Naive B cell (primary cell): ENCODE data around the gene TARBP1. TPM values are rescaled to one million over a fixed set of nuclear protein-coding genes. Genes with fewer than 3 reads are reported as not detected.
A peak's percentile ranks its signal among the peaks of the same experiment; 100 is the strongest.

ENCODE experiments used
- ATAC-seq, 2 donors: fragments of 150-1000 bp; cut with Tn5 transposase; 2 replicates each; pipeline ENCODE4 v1.10.0; 2021; ENCODE audit warnings: low read depth in 2 of 2, mild to moderate bottlenecking in 2 of 2, moderate library complexity in 2 of 2
- DNase-seq: peaks from one replicate; pipeline ENCODE4 v3.0.0; 2022
- H3K27ac Mint-ChIP-seq, 6 donors: one replicate each; pipeline ENCODE4 v1.8.0; 2020 to 2022; ENCODE audit warnings: mild to moderate bottlenecking in 6 of 6, mixed read lengths in 6 of 6, moderate library complexity in 5 of 6, inconsistent platforms in 2 of 6
- H3K27me3 Mint-ChIP-seq, 3 donors: one replicate each; pipeline ENCODE4 v1.8.0; 2021 to 2022; ENCODE audit warnings: mixed read lengths in 3 of 3, mild to moderate bottlenecking in 1 of 3
- H3K36me3 Mint-ChIP-seq, 2 donors: one replicate each; pipeline ENCODE4 v1.8.0; 2020 to 2022; ENCODE audit warnings: mixed read lengths in 2 of 2, inconsistent platforms in 1 of 2, mild to moderate bottlenecking in 1 of 2
- H3K4me1 Mint-ChIP-seq, 3 donors: one replicate each; pipeline ENCODE4 v1.8.0; 2020 to 2022; ENCODE audit warnings: mixed read lengths in 3 of 3, inconsistent platforms in 1 of 3, mild to moderate bottlenecking in 1 of 3, moderate library complexity in 1 of 3
- H3K4me3 Mint-ChIP-seq, 8 donors: one replicate each; pipeline ENCODE4 v1.8.0; 2020 to 2022; ENCODE audit warnings: mild to moderate bottlenecking in 8 of 8, mixed read lengths in 8 of 8, moderate library complexity in 8 of 8, inconsistent platforms in 2 of 8
- H3K9me3 Mint-ChIP-seq, 7 donors: one replicate each; pipeline ENCODE4 v1.8.0; 2020 to 2022; ENCODE audit warnings: mixed read lengths in 7 of 7, mild to moderate bottlenecking in 5 of 7, inconsistent platforms in 2 of 7, moderate library complexity in 1 of 7
- polyA plus RNA-seq, 6 donors: library from polyadenylated mRNA; unstranded; fragments of 300-500 nt; fragmentation: Illumina TruSeq; gene quantifications; one replicate each; pipeline ENCODE4 v1.2.3, GENCODE V29; 2021; ENCODE audit warnings: low read depth in 6 of 6

The TARBP1 gene
- polyA plus RNA-seq, 6 donors from 2014 or later, result 5.3 to 8.0 (median 6.3) TPM

- peaks cover 17 to 30% (median 28%) of the 10 kb centered on the region in 3 donors for H3K4me1 Mint-ChIP-seq
- H3K36me3 Mint-ChIP-seq, result no peaks in the 10 kb centered on the region
- H3K4me3 Mint-ChIP-seq, result no peak overlapping the region
- DNase-seq, result no peak
- H3K27ac Mint-ChIP-seq, result no peak overlapping the region
- peaks cover 0 to 13% (median 10%) of the 10 kb centered on the region in 3 donors for H3K27me3 Mint-ChIP-seq
- ATAC-seq, result peak in 1 of 2 donors; percentile 46
- no peaks in the 10 kb centered on the region for H3K9me3 Mint-ChIP-seq
Observed at GRCh38 chr1:234486858-234487840, 8.2 kb upstream of the TARBP1 start.

GRCh38 chr1:234484991-234485739, 6.2 kb upstream of the TARBP1 start:
- H3K4me3 Mint-ChIP-seq, result no peak overlapping the region
- peaks cover 0 to 18% (median 13%) of the 10 kb centered on the region in 3 donors for H3K27me3 Mint-ChIP-seq
- H3K9me3 Mint-ChIP-seq, result no peaks in the 10 kb centered on the region
- H3K4me1 Mint-ChIP-seq, result peaks cover 17 to 30% (median 26%) of the 10 kb centered on the region in 3 donors
- no peak for DNase-seq
- no peak for ATAC-seq
- H3K27ac Mint-ChIP-seq, result no peak overlapping the region
- no peaks in the 10 kb centered on the region for H3K36me3 Mint-ChIP-seq

GRCh38 chr1:234484218-234484617, 5.2 kb upstream of the TARBP1 start:
- no peak overlapping the region for H3K27ac Mint-ChIP-seq
- peaks cover 0 to 18% (median 13%) of the 10 kb centered on the region in 3 donors for H3K27me3 Mint-ChIP-seq
- no peak for DNase-seq
- peaks cover 16 to 28% (median 27%) of the 10 kb centered on the region in 3 donors for H3K4me1 Mint-ChIP-seq
- H3K9me3 Mint-ChIP-seq, result no peaks in the 10 kb centered on the region
- H3K36me3 Mint-ChIP-seq, result no peaks in the 10 kb centered on the region
- H3K4me3 Mint-ChIP-seq, result no peak overlapping the region
- no peak for ATAC-seq

GRCh38 chr1:234481771-234482170, 2.8 kb upstream of the TARBP1 start:
- H3K27ac Mint-ChIP-seq, result peak overlapping the region in 1 of 6 donors; percentile 66
- H3K27me3 Mint-ChIP-seq, result peaks cover 0 to 18% (median 13%) of the 10 kb centered on the region in 3 donors
- no peak for ATAC-seq
- H3K9me3 Mint-ChIP-seq, result no peaks in the 10 kb centered on the region
- DNase-seq, result no peak
- peak overlapping the region in 1 of 8 donors; percentile 80 for H3K4me3 Mint-ChIP-seq
- H3K36me3 Mint-ChIP-seq, result no peaks in the 10 kb centered on the region
- peaks cover 5 to 18% (median 9%) of the 10 kb centered on the region in 3 donors for H3K4me1 Mint-ChIP-seq

- peaks cover 0 to 6% (median 3%) of the 10 kb centered on the region in 7 donors for H3K9me3 Mint-ChIP-seq
- peaks cover 19 to 36% (median 19%) of the 10 kb centered on the region in 3 donors for H3K4me1 Mint-ChIP-seq
- peaks cover 0 to 7% of the 10 kb centered on the region in 2 donors for H3K36me3 Mint-ChIP-seq
- peak overlapping the region in 1 of 6 donors; percentile 62 for H3K27ac Mint-ChIP-seq
- DNase-seq (no peak), ATAC-seq (no peak)
- peak overlapping the region in 6 of 8 donors; percentile 74 to 88 (median 76) for H3K4me3 Mint-ChIP-seq
- peaks cover 0 to 18% (median 13%) of the 10 kb centered on the region in 3 donors for H3K27me3 Mint-ChIP-seq
Observed at GRCh38 chr1:234479866-234480265, 887 bp upstream of the TARBP1 start.

- Mint-ChIP-seq H3K27ac (peak overlapping the region in 4 of 6 donors; percentile 63 to 86 (median 79)), H3K27me3 (peaks cover 0 to 18% (median 13%) of the 10 kb centered on the region in 3 donors), H3K36me3 (peaks cover 0 to 7% of the 10 kb centered on the region in 2 donors), H3K4me3 (peak overlapping the region; percentile 76 to 89 (median 78)), H3K4me1 (peaks cover 25 to 40% (median 25%) of the 10 kb centered on the region in 3 donors), H3K9me3 (peaks cover 0 to 6% (median 3%) of the 10 kb centered on the region in 7 donors)
- ATAC-seq (no peak), DNase-seq (no peak)
Observed at GRCh38 chr1:234479310-234479559, 256 bp upstream of the TARBP1 start.

- Mint-ChIP-seq H3K4me3 (peak overlapping the region; percentile 78 to 92 (median 87)), H3K4me1 (peaks cover 32 to 47% (median 34%) of the 10 kb centered on the region in 3 donors), H3K9me3 (peaks cover 0 to 6% (median 3%) of the 10 kb centered on the region in 7 donors), H3K36me3 (peaks cover 0 to 7% of the 10 kb centered on the region in 2 donors), H3K27ac (peak overlapping the region in 4 of 6 donors; percentile 79 to 87 (median 84)), H3K27me3 (peaks cover 0 to 16% (median 12%) of the 10 kb centered on the region in 3 donors)
- ATAC-seq, result peak; percentile 67 to 71
- peak; percentile 69 for DNase-seq
Observed at GRCh38 chr1:234478152-234478480, 863 bp downstream of the TARBP1 start.

- Mint-ChIP-seq H3K27me3 (peaks cover 0 to 10% (median 7%) of the 10 kb centered on the region in 3 donors), H3K4me3 (peak overlapping the region; percentile 78 to 92 (median 87)), H3K9me3 (peaks cover 0 to 6% (median 3%) of the 10 kb centered on the region in 7 donors), H3K4me1 (peaks cover 36 to 52% (median 38%) of the 10 kb centered on the region in 3 donors), H3K27ac (peak overlapping the region in 5 of 6 donors; percentile 70 to 87 (median 82)), H3K36me3 (peaks cover 0 to 7% of the 10 kb centered on the region in 2 donors)
- DNase-seq (no peak), ATAC-seq (no peak)
Observed at GRCh38 chr1:234477386-234478151, 1.4 kb downstream of the TARBP1 start.

GRCh38 chr1:234476172-234476571, 2.8 kb downstream of the TARBP1 start:
- Mint-ChIP-seq H3K27me3 (no peaks in the 10 kb centered on the region), H3K27ac (peak overlapping the region in 3 of 6 donors; percentile 4 to 85 (median 73)), H3K9me3 (peaks cover 0 to 6% (median 3%) of the 10 kb centered on the region in 7 donors), H3K4me1 (peaks cover 36 to 54% (median 38%) of the 10 kb centered on the region in 3 donors), H3K4me3 (peak overlapping the region; percentile 64 to 87 (median 80)), H3K36me3 (peaks cover 0 to 7% of the 10 kb centered on the region in 2 donors)
- peak; percentile 29 for DNase-seq
- no peak for ATAC-seq

GRCh38 chr1:234475167-234475793, 3.7 kb downstream of the TARBP1 start:
- no peak for DNase-seq
- ATAC-seq, result no peak
- H3K27me3 Mint-ChIP-seq, result no peaks in the 10 kb centered on the region
- H3K9me3 Mint-ChIP-seq, result peaks cover 0 to 6% (median 3%) of the 10 kb centered on the region in 7 donors
- peaks cover 36 to 54% (median 38%) of the 10 kb centered on the region in 3 donors for H3K4me1 Mint-ChIP-seq
- H3K36me3 Mint-ChIP-seq, result peaks cover under 1 to 7% of the 10 kb centered on the region in 2 donors
- H3K4me3 Mint-ChIP-seq, result peak overlapping the region in 2 of 8 donors; percentile 5 to 54
- peak overlapping the region in 1 of 6 donors; percentile 28 for H3K27ac Mint-ChIP-seq

- Mint-ChIP-seq H3K4me1 (peaks cover 34 to 50% (median 37%) of the 10 kb centered on the region in 3 donors), H3K27me3 (no peaks in the 10 kb centered on the region), H3K36me3 (peaks cover 4 to 7% of the 10 kb centered on the region in 2 donors), H3K4me3 (peak overlapping the region in 2 of 8 donors; percentile 47 to 60), H3K9me3 (peaks cover 0 to 6% (median 3%) of the 10 kb centered on the region in 7 donors), H3K27ac (no peak overlapping the region)
- DNase-seq (no peak), ATAC-seq (no peak)
Observed at GRCh38 chr1:234474375-234474774, 4.6 kb downstream of the TARBP1 start.

- H3K27me3 Mint-ChIP-seq, result no peaks in the 10 kb centered on the region
Observed at GRCh38 chr1:234473118-234473517, 5.9 kb downstream of the TARBP1 start.

More at GRCh38 chr1:234473118-234473517, 5.9 kb downstream of the TARBP1 start:
- Mint-ChIP-seq H3K27ac (peak overlapping the region in 2 of 6 donors; percentile 27 to 45), H3K36me3 (peaks cover 4 to 7% of the 10 kb centered on the region in 2 donors), H3K9me3 (peaks cover 0 to 6% (median 3%) of the 10 kb centered on the region in 7 donors), H3K4me3 (peak overlapping the region in 1 of 8 donors; percentile 56), H3K4me1 (peaks cover 31 to 47% (median 34%) of the 10 kb centered on the region in 3 donors)
- no peak for DNase-seq
- ATAC-seq, result no peak
